CMK (cell line): ENCODE results near the gene EXOC3.

Experiments used
- DNase-seq: peaks from one replicate; pipeline ENCODE4 v3.0.0-alpha.2; 2010; ENCODE audit warnings: low read depth

The EXOC3 gene

GRCh38 chr5:407051-407450 is 35.9 kb upstream of the EXOC3 start:
- no peak for DNase-seq

GRCh38 chr5:407801-408268 is 35.1 kb upstream of the EXOC3 start:
- DNase-seq: no peak

- no peak for DNase-seq
Measured at GRCh38 chr5:410911-411517, 32.0 kb upstream of the EXOC3 start.

- no peak for DNase-seq
Measured at GRCh38 chr5:411728-412127, 31.2 kb upstream of the EXOC3 start.

GRCh38 chr5:414991-415927 is 27.7 kb upstream of the EXOC3 start:
- peak; percentile 83 for DNase-seq

- no peak for DNase-seq
Measured at GRCh38 chr5:415928-416635, 26.9 kb upstream of the EXOC3 start.

GRCh38 chr5:416636-416960 is 26.4 kb upstream of the EXOC3 start:
- DNase-seq: no peak

- DNase-seq: no peak
Measured at GRCh38 chr5:417301-418161, 25.4 kb upstream of the EXOC3 start.

GRCh38 chr5:418162-419121 is 24.5 kb upstream of the EXOC3 start:
- no peak for DNase-seq

GRCh38 chr5:419970-420369 is 23.0 kb upstream of the EXOC3 start:
- no peak for DNase-seq

- DNase-seq: no peak
Measured at GRCh38 chr5:420632-421286, 22.2 kb upstream of the EXOC3 start.

- DNase-seq: no peak
Measured at GRCh38 chr5:421287-421880, 21.6 kb upstream of the EXOC3 start.

- no peak for DNase-seq
Measured at GRCh38 chr5:421901-422300, 21.1 kb upstream of the EXOC3 start.

GRCh38 chr5:422323-423232 is 20.4 kb upstream of the EXOC3 start:
- no peak for DNase-seq

GRCh38 chr5:423233-423565 is 19.8 kb upstream of the EXOC3 start:
- no peak for DNase-seq

- no peak for DNase-seq
Measured at GRCh38 chr5:423626-424261, 19.2 kb upstream of the EXOC3 start.

GRCh38 chr5:424301-425110 is 18.5 kb upstream of the EXOC3 start:
- DNase-seq: no peak

- DNase-seq: no peak
Measured at GRCh38 chr5:425714-426113, 17.3 kb upstream of the EXOC3 start.
